ENCODE data around the gene SLC2A13.
"Not testable (repeated sequence)": the region's sequence is repeated elsewhere in the genome, so short reads cannot be mapped to it uniquely, and the experiment has no call there.

SLC2A13 gene

DNA sequence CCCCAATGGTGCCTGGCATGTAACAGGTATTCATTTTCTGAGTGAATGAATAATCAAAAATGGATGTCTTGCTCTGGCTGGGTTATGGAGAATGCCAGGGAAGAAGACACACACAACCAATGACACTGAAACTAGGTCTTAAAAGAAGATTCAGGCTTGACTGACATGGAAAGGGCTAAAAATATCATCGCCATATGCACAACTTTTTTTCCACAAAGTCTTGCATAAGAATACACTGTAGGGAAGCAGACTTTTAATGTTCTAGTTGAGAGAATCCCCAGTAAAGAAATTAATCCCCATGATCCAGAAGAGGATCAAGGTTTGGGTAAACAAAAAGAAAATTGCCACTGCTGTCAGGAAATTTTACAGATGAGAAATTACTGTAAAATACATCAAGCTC lies 116.4 kb downstream of the SLC2A13 start:
- DNase-seq: no peak

DNA sequence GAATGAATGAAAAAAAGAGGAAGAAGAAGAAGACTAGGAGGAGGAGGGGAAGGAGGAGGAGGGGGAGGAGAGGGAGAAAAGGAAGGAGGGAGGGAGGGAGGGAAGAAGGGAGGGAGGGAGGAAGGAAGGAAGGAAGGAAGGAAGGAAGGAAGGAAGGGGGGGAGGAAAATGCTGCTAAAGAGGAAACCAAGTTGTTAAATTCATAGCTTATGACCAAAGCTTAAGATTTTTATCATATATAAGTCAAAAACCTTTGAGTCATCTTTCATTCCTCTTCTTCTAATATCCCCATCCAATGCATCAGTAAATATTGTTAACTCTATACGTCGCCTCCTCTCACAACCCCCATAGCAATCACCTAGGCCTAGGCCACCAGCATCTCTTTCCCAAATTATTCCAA lies 117.3 kb downstream of the SLC2A13 start:
- no peak for DNase-seq

DNA sequence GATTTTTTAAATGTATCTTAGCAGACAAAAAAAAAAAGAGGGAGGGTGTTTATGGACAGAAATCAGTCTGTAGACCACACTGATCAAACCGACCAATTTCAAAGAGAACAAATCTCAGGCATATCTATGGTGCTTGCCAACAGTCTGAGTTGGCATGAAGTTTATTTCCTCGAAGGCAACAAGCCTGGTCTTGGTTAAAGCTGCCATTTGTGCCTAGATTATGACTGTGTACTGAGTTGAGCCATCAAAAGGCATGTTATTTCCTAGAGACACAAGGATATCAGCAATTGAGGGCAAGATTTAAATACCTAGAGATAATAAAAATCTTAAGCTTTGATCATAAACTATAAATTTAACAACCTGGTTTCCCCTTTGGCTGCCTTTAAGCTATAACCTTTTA lies 119.2 kb downstream of the SLC2A13 start:
- DNase-seq: no peak

DNA sequence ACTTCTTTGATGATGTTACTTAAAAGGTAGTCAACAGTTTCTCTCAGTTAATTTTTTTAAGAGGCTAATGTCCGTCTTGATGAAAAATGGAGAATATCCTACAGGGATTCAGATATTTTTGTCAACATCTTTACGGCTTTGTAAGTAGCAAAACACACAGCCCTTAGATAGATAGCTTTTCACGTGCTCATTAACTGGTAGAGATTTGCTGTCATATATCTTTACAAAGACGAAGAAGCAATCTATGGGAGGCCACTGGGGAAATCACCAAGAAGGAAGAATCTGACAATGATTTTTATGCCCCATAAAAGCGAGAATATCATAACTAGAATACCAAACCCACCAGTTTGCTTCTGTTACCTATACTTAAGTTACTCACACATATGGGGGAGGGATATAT lies 121.2 kb downstream of the SLC2A13 start:
- DNase-seq: no peak

DNA sequence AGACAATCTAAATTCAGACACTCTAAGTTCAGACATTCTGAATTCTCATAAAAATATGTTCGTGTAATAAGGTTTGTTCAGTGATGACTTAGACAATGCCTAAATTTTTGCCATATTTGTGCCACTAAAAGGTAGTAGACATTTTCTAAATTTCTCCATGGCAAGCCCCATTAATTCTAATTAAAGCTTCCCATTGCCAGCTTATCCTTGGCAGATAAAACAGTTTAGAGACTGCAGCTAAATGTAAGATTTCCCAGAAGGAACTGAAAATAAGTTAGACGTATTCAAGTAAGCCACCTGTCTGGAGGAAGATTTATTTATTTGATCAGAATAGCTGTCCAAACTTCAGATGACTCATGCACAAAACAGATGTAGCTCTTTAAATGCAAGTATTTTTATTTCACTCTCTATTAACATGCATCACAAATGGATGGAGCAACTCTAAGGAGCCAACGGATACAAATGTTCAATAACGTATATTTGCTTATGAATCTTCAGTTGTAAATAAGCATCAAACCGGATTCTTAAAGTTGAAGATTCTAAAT lies 130.4 kb downstream of the SLC2A13 start:
- no peak for DNase-seq

DNA sequence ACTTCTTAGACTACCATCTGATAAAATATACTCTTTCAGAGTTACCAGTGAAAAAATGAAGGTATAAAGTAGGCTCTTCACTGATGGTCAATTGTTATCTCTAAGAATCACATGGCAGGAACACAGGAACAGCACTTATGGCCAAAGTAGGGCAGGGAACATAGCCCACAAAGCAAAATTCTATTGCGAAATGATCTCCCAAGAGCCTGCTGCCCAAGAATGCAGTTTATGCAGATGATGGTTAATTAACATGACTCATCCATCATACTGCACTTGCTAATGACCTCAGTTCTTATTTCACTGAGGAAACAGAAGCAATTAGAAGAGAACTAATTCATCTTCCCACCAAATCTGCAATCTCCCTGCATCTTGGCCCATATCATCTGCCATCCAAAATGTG lies 133.8 kb downstream of the SLC2A13 start:
- DNase-seq: no peak

DNA sequence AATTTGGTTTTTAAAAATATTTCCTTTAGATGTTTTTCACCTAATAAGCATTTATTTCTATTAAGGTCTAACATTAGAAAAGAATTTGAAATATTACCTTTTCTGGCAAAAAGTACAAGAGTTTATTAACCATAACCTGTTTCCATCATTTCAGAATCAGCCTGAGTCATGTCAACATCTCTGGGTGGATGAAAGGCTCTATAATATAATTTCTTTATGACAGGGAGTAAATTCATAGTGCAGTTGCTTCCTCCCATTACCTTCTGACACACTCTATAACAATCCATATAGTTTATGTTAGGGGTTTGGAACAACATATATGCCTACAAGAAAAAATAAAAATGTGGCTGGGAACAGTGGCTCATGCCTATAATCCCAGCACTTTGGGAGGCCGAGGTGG lies 134.5 kb downstream of the SLC2A13 start:
- DNase-seq: no peak

DNA sequence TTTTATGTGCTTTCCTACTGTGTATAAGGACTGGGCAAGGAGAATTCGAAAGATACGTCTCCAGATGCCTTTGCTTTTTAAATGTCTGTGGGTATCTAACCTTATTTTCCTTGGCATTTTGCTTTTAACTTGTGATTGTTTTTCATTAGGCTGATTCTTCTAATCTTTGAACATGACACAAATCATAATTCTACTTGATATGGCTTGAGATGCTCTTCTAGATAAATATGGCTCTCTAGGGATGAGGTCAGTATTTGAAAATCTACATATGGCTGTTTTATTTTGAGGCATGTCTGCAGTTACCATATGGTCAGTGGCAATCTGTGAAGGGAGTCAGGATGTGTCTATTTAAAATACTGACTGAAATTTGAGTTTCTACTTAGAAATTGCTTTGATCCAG lies 139.2 kb downstream of the SLC2A13 start:
- no peak for DNase-seq

DNA sequence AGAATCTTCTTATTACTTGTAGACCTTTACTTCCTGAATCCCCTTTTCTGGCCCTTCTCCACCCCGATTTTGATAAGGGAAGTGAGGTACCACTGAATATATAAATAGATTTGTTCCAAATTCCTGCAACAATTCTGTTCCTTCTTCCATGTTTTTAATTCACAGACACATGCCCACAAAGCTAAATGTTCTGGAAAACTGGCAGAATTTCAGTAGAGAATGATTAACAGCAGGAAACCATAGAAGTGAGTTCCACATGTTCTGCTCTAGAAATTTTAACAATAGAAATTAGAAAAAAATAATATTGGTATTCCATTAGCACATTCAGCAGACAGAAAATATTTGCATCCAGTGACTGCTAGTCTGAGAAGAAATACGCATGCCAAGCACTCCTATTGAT lies 139.6 kb downstream of the SLC2A13 start:
- DNase-seq: no peak

DNA sequence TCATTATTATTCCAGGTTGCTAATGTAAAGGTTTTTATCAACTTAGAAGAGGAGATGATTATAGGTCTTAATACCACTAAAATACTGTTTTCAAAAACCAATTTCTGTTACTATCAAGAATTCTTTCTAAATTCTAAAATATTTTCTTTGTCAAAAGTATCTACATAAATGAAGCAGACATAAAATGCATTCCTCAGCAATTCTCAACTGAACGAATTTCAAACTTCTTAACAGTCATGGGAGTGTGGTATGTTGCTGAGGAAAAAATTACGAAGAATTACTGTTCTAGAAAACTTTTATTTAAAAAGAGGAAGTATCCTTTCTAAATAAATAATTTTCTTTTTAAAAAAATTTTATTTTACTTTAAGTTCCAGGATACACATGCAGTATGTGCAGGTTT lies 146.4 kb downstream of the SLC2A13 start:
- no peak for DNase-seq

DNA sequence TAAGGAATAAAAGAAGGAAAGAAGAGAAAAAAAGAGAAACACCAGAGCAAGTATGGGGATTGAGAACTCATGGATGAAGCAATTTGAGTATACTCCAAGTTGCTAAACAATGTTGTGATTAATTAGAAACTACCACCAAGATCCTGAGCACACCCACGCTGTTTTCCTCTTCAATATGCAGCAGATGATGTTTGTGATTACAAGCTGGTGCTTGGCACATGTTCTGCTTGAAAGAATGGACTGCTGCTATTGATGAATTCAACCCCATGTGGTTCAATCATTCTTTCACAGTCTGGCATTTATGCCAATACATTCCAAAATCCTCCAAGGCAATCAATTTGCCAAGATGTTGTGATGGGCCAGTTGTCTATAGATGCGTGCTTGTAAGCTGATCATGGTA lies 146.8 kb downstream of the SLC2A13 start:
- no peak for DNase-seq

DNA sequence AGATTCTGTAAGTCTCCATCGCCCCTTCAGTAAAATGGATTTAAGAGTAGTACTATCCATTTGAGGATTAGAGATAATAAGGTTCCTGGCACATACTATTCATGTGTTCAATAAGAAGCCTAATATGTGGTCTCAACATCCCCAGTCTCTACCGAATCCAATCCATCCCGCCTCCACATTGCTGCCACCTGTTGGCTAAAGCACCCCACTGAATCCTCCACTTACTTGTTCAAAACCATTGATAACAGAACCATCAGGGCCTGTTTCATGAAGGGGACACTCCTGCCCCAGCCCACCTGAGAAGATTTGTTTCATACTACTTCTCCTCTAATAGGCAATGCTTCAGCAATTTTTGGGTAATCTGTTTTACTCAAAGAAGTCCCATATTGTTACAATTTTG lies 147.5 kb downstream of the SLC2A13 start:
- DNase-seq: no peak

DNA sequence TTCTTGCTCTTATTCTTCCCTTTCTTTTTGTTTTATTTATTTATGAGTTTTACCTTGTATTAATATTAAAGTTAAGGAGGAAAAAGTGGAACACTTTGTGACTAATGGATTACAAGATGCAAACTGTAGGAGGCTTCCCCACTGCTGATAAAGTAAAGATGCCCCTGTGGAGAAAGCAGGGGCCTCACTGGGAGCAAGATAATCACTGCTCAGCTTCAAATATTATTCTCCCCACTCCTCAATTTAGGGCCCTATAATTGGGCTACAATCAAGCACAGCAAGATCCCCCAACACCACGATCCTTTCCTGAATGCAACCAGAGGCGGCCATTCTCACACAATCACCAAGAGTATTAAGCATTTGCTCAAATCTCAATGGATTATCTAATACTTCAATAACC lies 149.2 kb downstream of the SLC2A13 start:
- no peak for DNase-seq

DNA sequence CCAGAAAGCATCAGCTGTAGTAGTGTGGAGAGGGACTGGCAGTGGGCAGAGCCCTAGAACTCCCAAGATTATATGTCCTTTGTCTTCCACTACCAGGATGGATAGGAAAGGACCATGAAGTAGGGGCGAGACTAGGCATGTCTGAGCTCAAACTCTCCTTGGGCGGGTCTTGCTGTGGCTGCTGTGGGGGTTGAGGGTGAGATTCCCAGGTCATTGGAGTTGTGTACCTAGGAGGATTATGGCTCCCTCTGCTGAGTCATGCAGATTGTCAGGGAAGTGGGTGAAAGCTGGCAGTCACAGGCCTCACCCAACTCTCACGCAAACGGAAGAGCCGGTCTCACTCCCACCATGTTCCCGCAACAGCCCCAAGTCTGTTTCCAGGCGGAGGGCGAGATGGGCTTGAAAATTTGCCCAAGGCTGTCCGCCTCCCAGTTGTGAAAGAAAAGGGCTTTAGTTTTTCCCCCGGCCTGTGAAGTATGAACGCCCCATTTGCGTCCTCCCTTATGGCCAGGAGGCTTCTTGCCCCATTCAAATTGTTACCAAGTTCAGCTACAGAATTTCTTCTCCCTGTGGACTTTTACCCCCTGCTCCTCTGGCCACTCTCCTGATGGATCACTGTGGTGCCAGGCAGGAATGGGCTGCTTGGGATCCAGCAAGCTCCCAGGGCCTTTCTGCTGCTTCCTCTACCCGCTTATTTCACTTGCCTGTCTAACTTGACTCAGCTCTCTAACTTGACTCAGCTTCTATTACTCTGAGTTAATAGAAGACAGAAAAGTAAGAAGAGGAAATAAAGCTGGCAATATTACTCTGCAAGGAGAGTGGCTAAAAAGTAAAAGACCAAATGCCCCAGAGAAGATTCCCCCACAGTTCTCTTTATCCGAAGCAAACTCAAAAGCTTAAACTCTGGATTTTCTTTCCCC lies 159.3 kb downstream of the SLC2A13 start:
- DNase-seq: no peak

DNA sequence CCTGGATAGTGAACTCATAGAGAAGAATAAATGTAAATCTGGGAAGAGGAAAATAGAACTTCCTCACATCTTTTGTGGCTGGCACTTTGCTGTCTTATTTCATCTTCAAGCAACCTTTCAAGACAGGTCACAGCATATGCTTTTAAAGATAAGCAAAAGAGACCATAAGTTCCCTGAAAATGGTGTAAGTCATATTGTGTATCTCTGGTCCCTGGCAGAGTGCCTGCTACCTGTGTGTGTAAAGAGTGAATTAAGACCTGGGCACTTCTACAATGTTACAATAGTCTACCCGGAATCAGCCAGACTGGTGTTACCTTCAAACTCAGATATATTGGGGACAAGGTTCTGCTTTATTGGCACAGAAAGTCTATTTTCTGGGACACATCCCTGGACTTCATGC lies 168.8 kb downstream of the SLC2A13 start:
- no peak for DNase-seq

DNA sequence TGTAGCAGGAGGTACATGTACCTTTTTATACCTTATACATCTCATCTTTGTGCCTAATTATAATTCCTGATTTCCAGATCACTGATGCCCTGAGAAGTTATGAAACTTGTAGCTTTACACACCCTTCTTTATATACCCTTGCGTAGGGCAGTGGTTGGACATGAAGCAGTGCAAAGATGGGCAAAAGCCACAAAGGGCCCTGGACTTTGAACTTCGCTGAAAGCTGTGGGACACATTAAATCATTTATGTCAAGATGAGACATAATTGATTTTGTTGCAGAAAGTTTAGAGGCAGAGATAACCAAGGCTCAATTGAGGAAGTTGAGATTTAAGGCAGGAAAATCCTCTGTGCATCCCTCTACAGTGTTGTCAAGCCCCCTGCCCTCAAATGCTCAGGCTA lies 170.0 kb downstream of the SLC2A13 start:
- DNase-seq: no peak

DNA sequence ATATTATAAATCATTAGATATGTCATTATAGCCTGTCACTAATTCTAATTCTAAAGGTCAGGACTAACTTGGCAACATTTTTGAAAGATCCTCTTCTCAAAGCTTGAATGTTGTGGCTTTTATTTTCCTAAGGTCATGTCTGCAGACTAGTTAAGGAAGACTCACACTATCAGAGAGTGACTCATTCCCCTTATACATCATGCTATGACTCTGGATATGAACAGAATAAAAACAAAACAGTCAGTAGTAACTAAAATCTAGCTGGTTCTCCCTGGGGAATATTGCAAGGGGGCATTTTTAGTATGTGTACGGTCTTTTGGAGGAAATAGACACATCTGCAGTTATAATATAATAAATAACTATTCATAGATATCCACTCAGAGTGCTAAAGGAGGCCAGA lies 170.6 kb downstream of the SLC2A13 start:
- DNase-seq: no peak

DNA sequence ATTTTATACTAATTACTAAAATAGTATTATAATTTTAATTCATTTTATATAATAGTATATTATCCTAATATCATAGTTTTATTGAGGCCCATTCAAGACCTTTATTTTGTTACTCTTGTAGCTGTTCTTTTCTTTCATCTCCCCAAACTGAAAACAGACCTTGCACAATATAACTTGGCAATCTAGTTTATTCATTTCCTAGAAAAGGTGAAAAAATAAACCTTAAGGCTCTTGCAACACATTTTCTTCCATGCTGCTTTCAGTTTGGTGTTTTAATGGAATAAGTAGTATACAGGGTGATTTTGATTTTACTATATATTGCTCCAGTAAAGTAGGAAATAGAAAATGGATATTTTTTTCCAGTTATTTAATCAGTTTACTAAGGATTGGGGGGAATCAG lies 174.0 kb downstream of the SLC2A13 start:
- DNase-seq: no peak

DNA sequence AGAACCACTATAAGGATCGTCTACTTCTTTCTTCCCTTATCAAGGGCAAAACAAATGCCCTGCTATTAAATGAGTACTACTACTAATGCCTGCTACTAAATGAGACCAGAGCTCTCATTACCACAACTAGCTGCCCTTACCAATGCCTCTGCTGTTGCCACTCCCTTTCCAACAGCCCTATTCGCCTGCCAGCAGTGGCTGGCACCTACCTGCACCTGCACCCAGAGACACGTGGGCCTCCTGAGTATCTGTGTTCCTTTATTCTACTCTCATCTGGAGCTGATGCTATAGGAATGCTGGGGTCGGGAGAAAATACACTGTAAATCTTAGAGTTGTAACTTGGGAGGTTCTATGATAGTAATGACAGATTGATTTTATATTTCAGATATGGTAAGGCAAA lies 174.7 kb downstream of the SLC2A13 start:
- no peak for DNase-seq

DNA sequence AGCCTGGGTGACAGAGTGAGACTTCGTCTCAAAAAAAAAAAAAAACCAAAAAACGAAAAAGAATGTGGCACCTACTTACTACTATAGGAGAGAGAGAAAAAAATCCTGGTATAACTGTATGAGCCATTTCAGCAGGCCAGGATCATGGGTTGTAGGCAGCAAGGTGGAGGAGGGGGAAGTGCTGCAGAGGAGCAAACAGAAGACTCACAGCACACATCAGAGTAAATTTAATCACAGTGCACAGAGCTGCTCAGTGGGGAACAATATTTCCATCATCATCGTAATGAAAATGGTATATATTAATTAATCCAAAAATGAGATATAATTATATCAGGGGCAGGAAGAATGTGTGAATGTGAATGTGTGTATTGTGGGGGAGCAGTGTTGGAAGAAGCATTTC lies 175.8 kb downstream of the SLC2A13 start:
- DNase-seq: no peak

DNA sequence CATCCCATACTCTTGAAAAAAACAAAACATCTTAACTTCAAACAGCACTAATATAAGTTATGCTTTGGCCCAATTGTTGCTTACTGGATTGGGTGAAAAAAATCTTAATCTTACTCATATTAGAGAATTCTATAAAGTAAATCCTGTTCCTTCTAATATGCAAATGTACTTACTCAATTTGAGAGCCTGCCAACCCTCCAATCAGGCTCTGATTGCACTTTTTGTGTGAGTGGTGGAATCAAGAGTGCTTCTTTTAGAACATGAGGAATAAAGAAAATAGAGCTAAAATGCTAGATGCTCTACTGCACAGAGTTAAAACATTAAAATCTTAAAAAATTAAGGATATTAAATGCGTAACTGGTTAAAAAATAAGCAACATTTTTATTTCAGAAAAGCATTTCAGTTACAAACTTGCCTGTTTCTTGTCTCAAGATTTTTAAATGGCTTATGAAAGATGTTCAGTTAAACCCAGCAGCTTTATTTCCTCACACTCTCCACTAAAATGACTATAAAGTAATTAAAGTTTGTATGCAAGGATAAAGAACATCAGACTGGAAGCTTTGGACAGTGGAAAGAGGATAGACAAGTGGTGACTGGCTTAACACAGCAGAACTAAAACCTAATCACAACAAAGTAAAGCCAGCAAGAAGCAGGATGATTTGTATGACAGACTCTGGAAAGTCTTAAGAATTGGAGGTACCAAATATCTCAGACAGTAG lies 177.5 kb downstream of the SLC2A13 start:
- no peak for DNase-seq

DNA sequence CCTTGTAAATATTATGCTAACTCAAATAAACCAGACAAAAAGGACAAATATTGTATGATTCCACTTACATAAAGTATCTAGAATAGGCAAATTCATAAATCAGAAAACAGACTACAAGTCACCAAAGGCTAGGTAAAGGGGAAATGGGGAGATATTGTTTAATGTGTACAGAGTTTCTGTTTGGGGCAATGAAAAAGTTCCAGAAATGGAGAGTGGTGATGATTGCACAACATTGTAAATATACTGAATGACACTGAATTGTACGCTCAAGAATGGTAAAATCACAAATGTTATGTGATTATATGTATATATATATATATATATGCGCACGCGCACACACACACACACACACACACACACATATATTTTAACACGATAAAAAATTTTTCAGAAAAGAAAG lies 182.5 kb downstream of the SLC2A13 start:
- no peak for DNase-seq

DNA sequence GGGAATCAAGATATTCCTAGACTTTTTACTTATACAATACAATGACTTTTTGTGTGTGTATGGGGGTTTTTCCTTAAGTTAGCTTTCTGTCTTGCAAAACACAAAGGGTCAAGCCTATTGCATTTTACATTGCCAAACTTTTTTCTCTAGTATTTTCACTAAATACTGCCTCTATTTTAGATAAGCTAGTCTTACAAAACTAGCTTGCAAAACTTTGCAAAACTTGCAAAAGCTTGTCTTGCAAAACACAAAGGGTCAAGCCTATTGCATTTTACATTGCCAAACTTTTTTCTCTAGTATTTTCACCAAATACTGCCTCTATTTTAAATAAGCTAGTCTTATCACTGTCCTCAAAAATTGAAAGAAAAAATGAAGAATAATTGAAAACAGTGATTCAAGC lies 183.3 kb downstream of the SLC2A13 start:
- DNase-seq: not testable (repeated sequence)

DNA sequence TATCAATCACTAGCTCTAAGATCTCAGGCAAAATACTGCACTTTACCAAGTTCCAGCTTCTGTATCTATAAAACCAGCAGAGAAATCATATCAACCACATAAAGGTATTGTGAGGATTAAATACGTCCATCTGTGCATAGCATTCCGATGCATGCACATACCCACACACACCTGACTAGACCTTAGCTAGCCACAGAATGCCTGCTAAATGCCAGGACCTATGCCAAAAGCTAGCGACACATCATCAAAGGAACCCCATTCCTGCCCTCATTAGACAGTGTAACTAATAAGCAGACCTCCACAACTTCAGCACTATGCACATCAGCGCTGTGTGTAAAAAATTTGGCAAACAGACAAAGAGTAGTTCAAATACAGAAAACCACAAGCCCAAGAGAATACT lies 185.2 kb downstream of the SLC2A13 start:
- DNase-seq: no peak

Measured in CD4-positive, alpha-beta T cell treated with Interleukin-4 for 1 hour (primary cell).